Gastroesophageal sphincter (tissue), 4 donors: ENCODE results near the gene ARPC5. TPM values are rescaled to one million over a fixed set of nuclear protein-coding genes. Genes with fewer than 3 reads are reported as not detected.

Experiments
- ATAC-seq: fragments of 150-250 bp; one replicate; pipeline ENCODE4 v1.9.1; 2016; ENCODE audit warnings: mild to moderate bottlenecking, moderate library complexity
- H3K27ac ChIP-seq, 4 donors: fragments of 200-600 bp; sonication (generic) in 3 of 4; 1 replicate in 3 of 4; 2 replicates in 1 of 4; pipeline ENCODE4 v1.5.1; 2016 to 2019
- H3K27me3 ChIP-seq: fragments of 200-600 bp; sonication (generic); one replicate; pipeline ENCODE4 v1.5.1; 2019
- H3K36me3 ChIP-seq, 2 donors: fragments of 200-600 bp; sonication (generic); one replicate each; pipeline ENCODE4 v1.5.1; 2019; ENCODE audit warnings: control low read depth in 1 of 2
- H3K4me1 ChIP-seq, 3 donors: fragments of 200-600 bp; sonication (generic); 1 replicate in 2 of 3; 2 replicates in 1 of 3; pipeline ENCODE4 v1.5.1; 2016 to 2019; ENCODE audit warnings: control low read depth in 2 of 3
- H3K4me3 ChIP-seq, 2 donors: fragments of 200-600 bp; sonication (generic); one replicate each; pipeline ENCODE4 v1.5.1; 2019; ENCODE audit warnings: mild to moderate bottlenecking in 1 of 2, moderate library complexity in 1 of 2
- H3K9me3 ChIP-seq, 3 donors: fragments of 200-600 bp; sonication (generic); one replicate each; pipeline ENCODE4 v1.5.1; 2017 to 2019; ENCODE audit warnings: control low read depth in 2 of 3
- EP300 ChIP-seq: sonication (generic); formaldehyde crosslinking; IDR thresholded peaks from one replicate; pipeline ENCODE4 v1.6.1; 2017; ENCODE audit warnings: antibody characterized with exemption, mild to moderate bottlenecking
- POLR2A ChIP-seq, 2 donors: fragments of 450-650 bp; IDR thresholded peaks; one replicate each; pipeline ENCODE4 v1.6.1; 2017; ENCODE audit warnings: antibody characterized with exemption in 2 of 2, mild to moderate bottlenecking in 2 of 2, moderate library complexity in 1 of 2
- POLR2AphosphoS5 ChIP-seq: sonication (generic); formaldehyde crosslinking; IDR thresholded peaks from one replicate; pipeline ENCODE4 v1.6.1; 2017; ENCODE audit warnings: antibody characterized with exemption
- WGBS, 2 donors: methylation state at CpG; one replicate each; pipeline ENCODE4 v1.1.5; 2018; ENCODE audit warnings: low coverage in 1 of 2; 5-methylcytosine and 5-hydroxymethylcytosine counted together
- total RNA-seq, 4 donors: library from RNA; depleted of rRNA; stranded (reverse); fragments of >200 nt; gene quantifications; one replicate each; pipeline ENCODE4 v1.1.0, GENCODE V29; 2016
- TF ChIP-seq, protein P1 (sequence below), 4 experiments: fragments of 200-600 bp in 2 of 4; fragments of 450-650 bp in 2 of 4; sonication (generic) in 1 of 4; IDR thresholded peaks; one replicate each; pipeline ENCODE4 v1.5.1; 2017 to 2019; ENCODE audit warnings: antibody characterized with exemption in 4 of 4, mild to moderate bottlenecking in 2 of 4, moderate library complexity in 2 of 4

The ARPC5 gene
- total RNA-seq, 4 donors from 2014 or later = 66.8 to 154 (median 87.5) TPM

DNA sequence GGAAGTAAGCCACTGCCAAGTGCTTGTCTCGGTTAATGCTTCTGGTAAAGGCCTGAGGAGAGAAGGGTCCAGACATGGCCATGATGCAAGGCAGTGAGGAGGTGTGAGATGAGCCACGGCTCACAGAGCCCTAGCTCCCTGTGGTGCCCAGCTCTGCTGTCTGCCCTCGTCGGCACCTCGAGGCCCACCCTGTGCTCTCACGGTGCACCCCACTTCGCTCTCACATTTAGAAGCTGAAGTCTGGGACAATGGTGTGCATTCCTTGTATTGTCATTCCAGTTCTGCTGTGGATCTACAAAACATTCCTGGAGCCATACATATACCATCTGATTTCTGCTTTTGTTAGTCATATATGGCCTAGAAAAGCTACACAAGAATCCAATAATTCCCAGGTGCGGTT is 48.7 kb downstream of the ARPC5 start:
- TF ChIP-seq, protein P1, sequence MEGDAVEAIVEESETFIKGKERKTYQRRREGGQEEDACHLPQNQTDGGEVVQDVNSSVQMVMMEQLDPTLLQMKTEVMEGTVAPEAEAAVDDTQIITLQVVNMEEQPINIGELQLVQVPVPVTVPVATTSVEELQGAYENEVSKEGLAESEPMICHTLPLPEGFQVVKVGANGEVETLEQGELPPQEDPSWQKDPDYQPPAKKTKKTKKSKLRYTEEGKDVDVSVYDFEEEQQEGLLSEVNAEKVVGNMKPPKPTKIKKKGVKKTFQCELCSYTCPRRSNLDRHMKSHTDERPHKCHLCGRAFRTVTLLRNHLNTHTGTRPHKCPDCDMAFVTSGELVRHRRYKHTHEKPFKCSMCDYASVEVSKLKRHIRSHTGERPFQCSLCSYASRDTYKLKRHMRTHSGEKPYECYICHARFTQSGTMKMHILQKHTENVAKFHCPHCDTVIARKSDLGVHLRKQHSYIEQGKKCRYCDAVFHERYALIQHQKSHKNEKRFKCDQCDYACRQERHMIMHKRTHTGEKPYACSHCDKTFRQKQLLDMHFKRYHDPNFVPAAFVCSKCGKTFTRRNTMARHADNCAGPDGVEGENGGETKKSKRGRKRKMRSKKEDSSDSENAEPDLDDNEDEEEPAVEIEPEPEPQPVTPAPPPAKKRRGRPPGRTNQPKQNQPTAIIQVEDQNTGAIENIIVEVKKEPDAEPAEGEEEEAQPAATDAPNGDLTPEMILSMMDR (IDR thresholded peaks at IDR 0.05) = no peak
- TF ChIP-seq EP300 (no peak), POLR2A (IDR thresholded peaks at IDR 0.05) (no peak), POLR2AphosphoS5 (no peak)
- Histone ChIP-seq H3K4me3 (no peak overlapping the region), H3K27ac (no peak overlapping the region), H3K9me3 (no peaks in the 10 kb centered on the region), H3K27me3 (no peaks in the 10 kb centered on the region), H3K4me1 (no peaks in the 10 kb centered on the region), H3K36me3 (no peaks in the 10 kb centered on the region)
- ATAC-seq = no peak
- WGBS, 2 donors = 100% methylated on average over 4 of the region's 8 CpGs; no CpG with 5 or more reads in 1 of the 2 donors

DNA sequence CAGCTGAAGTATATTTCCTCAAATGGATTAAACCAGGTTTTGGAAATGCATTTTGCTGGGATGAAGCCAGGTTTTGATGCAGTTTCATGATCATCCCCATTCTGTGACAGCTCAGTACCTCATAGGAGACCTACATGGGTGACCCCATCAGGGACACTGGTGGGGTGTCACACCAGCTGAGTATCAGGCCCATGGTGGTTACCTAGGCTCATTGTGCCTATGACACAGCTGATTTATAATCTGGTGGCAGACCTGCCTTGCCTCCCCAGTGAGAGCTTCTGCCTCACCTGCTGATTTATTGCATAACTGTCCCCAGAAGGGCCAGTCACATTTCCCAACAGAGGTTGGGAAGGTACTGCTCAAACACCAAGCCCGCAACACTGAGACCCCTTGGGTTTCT is 49.1 kb downstream of the ARPC5 start:
- Histone ChIP-seq H3K4me1 (no peaks in the 10 kb centered on the region), H3K36me3 (no peaks in the 10 kb centered on the region), H3K9me3 (no peaks in the 10 kb centered on the region), H3K27me3 (no peaks in the 10 kb centered on the region), H3K27ac (no peak overlapping the region), H3K4me3 (no peak overlapping the region)
- no peak for ATAC-seq
- WGBS, 2 donors = 100% methylated on average over 1 of the region's 1 CpG; no CpG with 5 or more reads in 1 of the 2 donors
- TF ChIP-seq POLR2AphosphoS5 = no peak
- TF ChIP-seq POLR2A (IDR thresholded peaks at IDR 0.05) = no peak
- TF ChIP-seq, protein P1 (IDR thresholded peaks at IDR 0.05) = no peak
- TF ChIP-seq EP300 = no peak

DNA sequence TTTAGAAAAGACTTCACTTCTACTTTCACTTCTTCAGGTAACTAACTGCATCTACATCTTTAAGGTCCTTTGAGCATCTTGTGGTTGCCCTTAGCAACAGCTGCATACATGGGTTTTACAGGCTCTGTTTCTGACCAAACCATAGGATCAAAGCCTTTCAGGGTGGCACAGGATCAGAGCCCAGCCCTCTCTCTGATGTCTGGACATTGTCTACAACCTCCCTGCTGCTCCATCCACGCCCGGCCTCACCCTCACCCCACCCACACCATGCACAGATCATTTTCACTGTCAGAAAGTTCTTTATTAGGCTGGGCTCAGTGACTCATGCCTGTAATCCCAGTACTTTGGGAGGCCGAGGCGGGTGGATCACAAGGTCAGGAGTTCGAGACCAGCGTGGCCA is 50.5 kb downstream of the ARPC5 start:
- H3K27ac ChIP-seq = no peak overlapping the region
- no peak overlapping the region for H3K4me3 ChIP-seq
- H3K9me3 ChIP-seq = no peaks in the 10 kb centered on the region
- TF ChIP-seq POLR2AphosphoS5 (no peak), EP300 (no peak), POLR2A (IDR thresholded peaks at IDR 0.05) (no peak)
- TF ChIP-seq, protein P1 (IDR thresholded peaks at IDR 0.05) = no peak
- H3K36me3 ChIP-seq = no peaks in the 10 kb centered on the region
- no peak for ATAC-seq
- 79 to 100% methylated on average over 2 to 6 of the region's 6 CpGs for WGBS, 2 donors
- H3K27me3 ChIP-seq = no peaks in the 10 kb centered on the region
- no peaks in the 10 kb centered on the region for H3K4me1 ChIP-seq

DNA sequence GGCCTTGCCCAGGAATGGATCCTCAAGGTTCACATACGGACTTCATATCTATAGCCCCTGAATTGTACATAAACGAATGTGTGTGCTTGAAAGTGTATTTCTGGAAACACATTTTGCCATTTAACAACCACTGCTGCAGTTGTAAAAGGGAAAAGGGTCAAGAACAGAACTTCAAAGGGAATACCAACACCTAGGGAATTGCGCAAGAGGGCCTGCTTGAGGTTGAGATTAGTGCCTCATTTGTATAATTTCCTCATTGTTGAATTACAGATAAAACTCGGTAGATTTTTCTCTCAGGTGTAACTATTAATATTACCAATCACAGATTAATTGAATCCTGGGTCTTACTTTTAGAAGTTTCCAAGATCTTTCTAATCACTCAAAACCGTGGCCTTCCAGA is 51.4 kb downstream of the ARPC5 start:
- no peak for TF ChIP-seq EP300
- TF ChIP-seq POLR2AphosphoS5 = no peak
- H3K9me3 ChIP-seq = no peaks in the 10 kb centered on the region
- H3K36me3 ChIP-seq = no peaks in the 10 kb centered on the region
- no peaks in the 10 kb centered on the region for H3K4me1 ChIP-seq
- H3K27me3 ChIP-seq = no peaks in the 10 kb centered on the region
- 60 to 88% methylated on average over 5 of the region's 5 CpGs for WGBS, 2 donors
- H3K4me3 ChIP-seq = no peak overlapping the region
- no peak for ATAC-seq
- H3K27ac ChIP-seq = no peak overlapping the region

DNA sequence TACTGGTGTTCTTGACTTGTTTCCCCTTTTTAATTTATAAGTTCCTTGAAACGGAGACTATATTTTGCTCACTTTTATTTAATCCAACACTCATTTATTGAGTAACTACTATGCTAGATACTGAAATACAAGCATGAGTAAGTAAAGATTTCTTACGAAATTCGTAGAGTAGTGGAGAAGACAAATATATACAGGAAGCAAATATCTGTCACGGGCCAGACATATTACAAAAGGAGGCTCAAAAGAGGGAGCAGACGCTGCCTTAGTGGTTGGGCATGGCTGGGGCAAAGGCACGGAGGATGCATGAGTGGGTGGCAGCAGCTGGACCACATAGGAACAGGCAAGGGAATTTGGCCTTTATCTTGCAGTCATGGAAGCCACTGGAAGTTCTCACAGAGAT is 52.1 kb downstream of the ARPC5 start:
- Histone ChIP-seq H3K27ac (no peak overlapping the region), H3K4me3 (no peak overlapping the region), H3K27me3 (no peaks in the 10 kb centered on the region), H3K4me1 (no peaks in the 10 kb centered on the region), H3K36me3 (no peaks in the 10 kb centered on the region), H3K9me3 (no peaks in the 10 kb centered on the region)
- ATAC-seq = peak; percentile 59
- WGBS, 2 donors = 78 to 85% methylated on average over 3 to 6 of the region's 6 CpGs
- TF ChIP-seq, protein P1 (IDR thresholded peaks at IDR 0.05) = no peak
- no peak for TF ChIP-seq POLR2A (IDR thresholded peaks at IDR 0.05)
